GM18907 (cell line): Measurements from ENCODE around the gene RHBG.

Experiments
- ATAC-seq: cut with Tn5 transposase; IDR thresholded peaks from one replicate; pipeline ENCODE4 v1.9.1; 2021; ENCODE audit warnings: mild to moderate bottlenecking, moderate library complexity; ENCODE audit not compliant: unreplicated experiment

Gene RHBG

DNA sequence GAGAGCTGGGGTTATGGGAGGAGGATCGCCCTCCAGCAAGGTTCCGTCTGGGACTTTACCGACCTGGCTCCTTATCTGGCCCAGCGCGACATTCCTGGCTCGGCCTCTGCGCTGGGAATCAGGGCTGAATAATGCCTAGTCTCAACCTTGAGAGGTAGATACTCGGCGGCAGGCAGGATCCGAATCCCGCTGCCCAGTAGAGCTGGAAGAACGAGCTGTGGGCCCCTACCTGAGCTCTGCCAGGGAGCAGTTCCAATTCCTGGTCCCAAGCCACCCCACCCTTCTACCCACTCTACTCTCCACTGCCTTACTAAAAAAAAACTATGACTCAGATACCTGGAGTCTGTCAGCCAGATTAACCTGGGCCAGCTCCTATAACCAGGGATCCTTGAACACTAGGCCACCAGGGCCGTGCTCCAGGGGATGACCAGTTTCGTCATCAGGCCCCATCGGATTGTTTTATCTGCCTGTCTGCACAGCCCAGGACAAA is 53.6 kb downstream of the RHBG start:
- ATAC-seq = no peak

DNA sequence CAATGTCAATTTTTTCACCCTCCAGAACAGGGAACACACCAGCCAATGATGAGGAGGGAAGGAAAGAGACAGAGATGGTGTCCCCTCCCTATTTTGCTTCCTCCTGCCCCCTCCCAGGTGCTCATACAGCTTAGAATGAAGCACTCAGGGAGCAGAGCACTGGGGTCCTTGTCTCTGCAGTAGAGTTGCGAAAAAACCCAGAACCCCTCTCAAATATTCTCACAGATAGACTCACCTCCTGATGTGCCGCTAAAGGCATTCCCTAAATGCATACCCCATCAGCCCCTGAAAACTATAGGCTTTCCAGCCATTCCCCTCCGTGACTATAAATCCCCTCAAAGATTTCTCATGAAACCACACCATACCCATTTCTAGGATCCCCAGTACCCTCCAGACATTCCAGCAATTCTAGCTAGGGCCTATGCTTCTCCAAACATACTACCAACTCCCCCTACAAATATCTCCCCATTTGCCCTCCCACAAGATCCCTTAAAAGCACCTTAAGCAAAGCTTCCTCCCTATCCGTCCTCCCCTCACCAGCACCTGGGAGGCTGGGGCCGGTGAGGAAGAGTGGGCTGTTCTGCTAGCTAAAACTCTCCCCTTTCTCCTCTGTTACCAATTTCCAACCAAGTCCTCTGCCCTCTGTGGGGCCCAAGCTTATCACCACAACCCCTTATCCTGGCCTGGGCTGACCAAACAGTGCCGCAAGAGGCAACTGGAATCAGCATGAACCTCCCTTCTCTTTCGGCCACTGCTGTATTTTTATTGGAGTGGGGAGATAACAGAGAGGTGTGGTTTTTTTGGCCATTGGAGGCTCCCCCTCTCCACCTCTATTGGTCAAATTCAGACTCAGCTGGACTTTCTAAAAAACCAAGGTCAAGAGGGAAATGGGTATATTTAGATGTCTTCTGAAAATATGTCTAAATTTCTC is 54.7 kb downstream of the RHBG start:
- ATAC-seq = no peak

DNA sequence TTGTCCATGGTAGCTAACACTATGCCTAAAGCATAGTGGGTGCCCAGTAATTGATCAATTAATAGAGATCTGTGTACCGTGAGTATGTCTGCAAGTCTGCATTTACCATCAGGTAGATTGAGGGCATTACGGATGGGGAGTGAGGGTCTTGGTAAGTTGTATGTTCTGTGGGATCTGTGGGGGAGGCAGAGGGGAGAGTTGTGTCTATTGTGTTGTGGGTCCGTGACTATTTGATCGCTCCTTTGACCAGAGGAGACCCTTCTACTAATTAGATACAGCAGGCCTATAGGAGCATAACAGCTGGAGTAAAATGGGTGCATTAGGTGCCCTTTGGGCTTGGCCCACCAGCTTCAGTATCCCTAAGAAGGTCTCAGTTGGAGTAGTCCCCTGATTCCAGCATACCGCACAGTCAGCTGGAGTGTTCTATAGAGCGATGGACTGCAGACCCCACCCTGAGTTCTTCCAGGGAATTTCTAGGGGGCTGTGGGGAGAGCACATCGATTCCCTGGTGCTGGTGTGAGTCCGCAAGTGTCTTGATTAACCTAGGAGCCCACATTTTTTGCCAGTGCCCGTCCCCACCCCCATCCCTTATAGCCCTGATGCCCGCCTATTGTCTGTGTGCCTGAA is 55.9 kb downstream of the RHBG start:
- no peak for ATAC-seq

DNA sequence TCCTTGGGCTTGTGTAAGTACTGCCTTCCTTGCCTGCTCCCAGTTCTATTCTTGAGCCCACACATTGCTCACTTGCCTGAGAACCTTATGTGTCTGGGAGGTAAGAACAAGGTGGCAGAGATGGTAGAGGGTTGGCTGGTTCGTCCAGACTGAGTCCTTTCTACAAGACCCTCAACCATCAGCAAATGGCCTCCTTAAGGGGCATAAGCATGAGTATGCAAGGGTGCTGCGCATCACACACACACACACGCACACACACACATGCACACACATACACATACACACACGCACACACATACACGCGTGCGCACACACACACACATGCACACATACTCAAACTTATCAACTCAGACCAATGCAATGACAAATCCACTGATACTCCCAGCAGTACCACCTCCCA is 56.9 kb downstream of the RHBG start:
- no peak for ATAC-seq

DNA sequence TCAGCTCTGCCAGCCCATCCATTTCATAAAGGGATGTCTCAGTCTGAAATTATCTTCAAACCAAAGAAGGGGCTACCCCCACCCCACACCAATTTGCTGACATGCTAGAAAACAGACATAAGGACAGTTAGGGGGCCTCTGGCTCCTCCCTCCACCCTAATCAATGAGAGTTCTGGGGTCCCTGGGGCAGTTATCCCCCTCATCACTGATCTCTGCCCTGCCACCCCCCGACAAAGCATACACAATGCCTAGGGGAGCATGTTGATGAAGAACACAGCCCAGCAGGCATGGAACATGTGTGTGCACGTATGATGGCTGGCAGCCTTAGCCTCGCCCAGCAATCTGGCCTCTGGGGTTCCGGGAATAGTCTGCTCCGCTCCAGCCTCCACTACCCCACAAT is 58.9 kb downstream of the RHBG start:
- ATAC-seq = no peak

DNA sequence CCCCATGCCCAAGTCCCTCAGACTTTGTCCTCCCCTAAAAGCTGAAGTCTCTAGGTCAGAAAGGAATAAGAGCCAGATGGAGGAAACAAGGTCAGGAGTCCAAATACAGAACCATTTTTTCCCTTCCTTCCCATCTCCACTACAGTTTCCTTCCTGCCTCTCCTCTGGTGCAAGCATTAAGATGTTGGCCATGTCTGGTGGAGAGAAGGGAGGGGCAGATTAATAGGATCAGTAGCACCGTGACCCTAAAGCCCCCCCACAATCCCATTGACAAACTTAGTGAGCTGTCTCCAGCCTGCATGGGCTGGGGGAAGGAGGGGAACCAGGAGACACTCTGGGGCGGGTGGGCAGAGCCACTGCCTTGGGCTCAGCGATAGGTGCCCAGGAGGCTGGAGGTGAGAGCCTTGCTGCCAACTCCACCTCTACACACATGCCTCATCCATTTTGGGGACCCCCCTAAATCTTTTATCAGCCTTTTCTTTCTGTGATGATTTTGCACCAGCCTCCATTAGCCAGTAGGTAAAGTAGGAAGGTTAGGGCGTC is 59.8 kb downstream of the RHBG start:
- ATAC-seq = no peak

DNA sequence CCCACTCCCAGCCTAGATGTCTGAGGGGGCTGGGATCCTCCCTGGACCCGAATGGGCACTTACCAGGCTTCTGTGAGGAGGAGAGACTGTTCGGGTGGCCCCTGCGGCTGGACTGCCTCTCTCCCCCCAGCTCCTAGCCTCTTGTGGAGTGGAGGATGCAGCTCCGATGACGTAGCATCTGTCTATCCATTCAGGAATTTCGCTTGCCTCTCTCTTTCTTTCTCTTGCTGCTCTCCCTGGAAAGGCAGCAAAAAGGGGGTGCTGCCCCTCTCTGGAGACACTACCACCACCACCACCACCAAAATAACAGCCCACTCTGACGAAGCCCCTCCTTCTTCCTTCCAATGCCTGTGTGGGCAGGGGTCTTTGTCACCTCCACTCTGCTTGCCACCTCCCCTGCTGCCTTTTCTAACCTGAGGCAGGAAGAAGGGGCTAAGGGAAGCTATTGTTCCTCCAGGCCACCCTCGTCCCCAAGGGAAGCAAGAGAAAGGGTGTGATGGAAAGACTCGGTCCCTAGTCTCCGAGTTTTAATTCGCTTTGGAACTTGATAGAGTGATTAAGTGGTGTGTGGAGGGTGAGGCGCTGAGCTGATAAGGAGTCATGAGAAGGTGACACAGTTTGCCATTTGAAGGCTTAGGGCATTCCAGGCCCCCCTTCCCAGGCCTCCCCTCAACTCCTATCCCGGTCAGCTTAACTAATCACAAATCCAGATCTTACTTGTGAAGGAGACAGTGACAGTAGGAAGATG is 60.5 kb downstream of the RHBG start:
- ATAC-seq = no peak

DNA sequence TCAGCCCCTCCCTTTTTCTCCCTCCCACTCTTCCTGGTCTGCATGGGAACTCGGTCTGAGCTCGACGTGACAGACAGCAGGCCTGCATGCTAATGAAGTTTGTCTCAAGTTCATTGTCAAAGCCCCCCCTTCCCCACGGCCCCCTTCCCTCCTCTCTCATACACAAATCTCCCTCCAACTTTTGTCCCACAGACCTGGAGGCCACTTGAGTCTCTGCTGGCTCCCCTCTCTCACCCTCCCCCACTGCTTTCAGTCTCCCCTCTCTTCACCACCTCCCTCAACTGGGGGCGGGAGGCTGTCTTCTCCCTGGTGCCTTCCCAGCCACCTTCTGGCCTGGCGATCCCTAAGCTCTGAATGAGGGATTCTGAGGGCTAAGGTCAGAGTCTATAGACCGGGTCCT is 61.3 kb downstream of the RHBG start:
- no peak for ATAC-seq

DNA sequence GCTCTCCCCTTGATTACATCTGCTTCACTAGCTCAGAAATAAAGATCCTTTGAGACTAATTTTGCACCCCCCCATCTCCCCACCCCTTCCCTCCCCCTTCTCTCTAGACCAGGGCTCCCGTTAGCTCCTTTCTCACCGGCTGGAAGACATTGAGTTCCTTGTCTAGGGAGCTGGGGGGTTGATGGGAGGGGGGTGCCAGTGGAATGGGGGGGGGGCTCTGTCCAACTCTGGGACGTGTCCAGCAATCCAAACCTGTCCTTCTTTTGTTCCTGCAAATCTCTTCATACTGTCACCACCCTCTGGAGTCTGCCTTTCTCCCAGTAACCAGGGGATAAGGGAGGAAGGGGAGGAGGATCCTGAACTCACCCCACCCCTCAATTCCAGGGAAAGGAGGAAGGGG is 61.9 kb downstream of the RHBG start:
- no peak for ATAC-seq

DNA sequence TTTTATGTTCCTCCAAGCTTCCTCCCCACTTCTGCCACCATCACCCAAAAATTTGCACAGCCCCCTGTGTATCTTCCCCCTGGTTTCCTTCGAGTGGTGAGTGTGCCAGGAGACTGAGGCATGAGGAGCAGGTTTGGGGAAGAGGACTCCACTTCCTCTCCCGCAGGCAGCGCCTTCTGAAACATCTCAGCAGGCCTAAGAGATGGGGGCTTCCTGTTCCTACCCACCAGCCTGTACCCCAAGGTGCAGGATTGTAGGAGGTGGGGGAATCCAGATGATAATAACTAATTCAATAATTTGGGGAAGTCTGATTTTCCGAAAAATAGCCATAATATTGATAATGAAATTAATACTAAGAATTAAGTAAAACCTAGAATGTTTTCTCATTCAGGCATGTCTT is 62.4 kb downstream of the RHBG start:
- ATAC-seq = no peak

DNA sequence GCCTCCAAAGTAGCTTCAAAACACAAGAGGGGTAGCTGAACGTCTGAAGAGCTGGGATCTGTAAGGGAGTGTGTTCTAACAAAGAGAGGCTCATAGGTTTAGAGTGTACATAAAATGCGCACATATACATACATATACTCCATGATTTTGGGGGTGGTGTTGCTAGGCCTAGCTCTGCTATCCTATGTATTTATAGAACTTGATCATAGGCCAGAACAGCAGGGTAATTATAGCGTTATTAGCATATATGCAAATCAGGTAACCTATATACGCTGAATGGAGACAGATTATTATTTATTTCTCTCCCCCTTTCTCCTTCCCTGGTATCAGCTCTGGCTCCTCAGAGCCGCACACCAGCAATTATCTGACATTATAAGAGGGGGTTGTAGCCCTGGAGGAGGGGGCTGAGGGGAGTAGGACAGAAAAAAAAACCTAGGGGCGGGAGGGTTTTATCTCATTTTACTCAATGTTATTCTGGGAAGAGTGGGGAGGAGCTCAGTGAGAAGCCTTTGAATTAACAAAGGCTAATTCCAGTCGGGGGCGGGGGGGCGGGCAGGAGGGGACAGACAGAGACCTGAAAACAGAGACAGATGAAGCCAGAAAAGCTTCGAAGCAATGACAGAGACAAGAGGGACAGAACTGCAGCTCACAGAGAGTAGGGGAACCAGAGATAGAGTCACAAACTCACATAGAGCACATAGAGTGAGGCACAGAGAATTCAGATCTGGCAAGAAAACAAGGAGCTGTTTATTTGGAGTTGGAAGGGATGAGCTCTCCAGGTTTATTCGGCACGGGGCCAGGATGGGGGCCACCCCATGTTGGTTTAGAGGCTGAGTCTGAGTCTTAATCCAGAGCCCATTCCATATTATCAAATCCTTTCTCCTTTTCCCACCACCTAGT is 63.0 kb downstream of the RHBG start:
- no peak for ATAC-seq

DNA sequence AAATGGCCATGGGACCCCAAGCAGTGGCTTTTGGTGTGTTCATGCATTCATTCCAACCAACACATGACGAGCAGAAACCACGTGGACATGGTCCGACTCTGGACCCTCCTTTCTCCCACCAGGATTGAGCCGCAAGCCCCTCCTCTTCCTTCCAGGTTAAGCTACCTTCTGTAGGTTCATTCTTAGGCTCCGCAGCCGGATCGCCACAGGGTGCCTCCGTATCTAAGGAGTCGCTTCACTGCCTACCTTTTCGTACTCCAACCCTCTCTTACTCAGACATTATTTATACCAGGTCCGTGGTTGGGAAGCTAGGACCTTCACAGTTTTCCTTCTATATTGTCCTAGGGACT is 63.6 kb downstream of the RHBG start:
- ATAC-seq = no peak

DNA sequence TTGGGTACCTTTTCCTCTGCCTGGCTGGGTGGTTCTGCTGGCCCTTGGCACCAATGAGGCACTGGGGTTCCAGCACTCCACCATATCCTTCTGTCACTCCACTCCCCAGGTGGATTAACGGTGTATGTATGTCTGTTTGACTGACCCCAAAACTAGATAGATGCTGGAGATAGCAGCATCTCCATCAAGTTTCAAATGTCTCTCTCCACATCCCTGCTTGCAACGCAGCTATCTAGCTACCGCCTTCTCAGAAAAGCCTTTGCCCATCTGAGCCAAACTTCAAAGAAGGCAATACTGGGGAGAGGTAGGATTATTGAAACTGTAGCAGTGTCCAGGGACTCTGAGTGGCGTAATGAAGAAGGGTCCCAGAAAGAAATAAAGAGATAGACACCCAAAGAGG is 64.0 kb downstream of the RHBG start:
- no peak for ATAC-seq

DNA sequence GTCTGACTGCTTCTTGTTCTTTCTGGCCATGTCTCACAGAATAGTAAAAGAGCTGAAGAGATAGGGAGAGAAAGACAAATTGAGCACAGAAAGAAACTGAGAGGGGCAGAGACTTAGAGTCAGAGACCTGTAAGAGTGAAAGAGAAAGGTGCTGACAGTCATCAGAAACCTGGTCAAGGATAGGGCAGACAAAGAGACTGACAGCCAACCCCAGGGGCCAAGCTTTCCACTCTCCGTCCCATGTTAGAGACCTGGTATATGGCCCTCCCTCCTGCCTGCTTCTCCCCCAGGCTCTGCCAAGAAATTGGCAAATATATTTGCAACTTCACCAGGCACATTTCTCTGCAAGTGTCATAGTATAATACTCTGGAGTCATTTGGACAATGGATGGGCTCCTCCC is 64.6 kb downstream of the RHBG start:
- no peak for ATAC-seq
